NOMO-1 treated with dmso at 0.1 percent for 144 hours (cell line): ENCODE results near the gene COBLL1.

Source experiments
- DNase-seq: peaks from one replicate; lab custom pipeline; 2025; ENCODE audit not compliant: unreplicated experiment; lab: John Stamatoyannopoulos, UW

Gene COBLL1

GRCh38 chr2:164688896-164689419 is 152.7 kb downstream of the COBLL1 start:
- DNase-seq, result no peak

- no peak for DNase-seq
Measured at GRCh38 chr2:164681009-164681408, 160.6 kb downstream of the COBLL1 start.

- DNase-seq, result no peak
Measured at GRCh38 chr2:164678631-164679149, 162.9 kb downstream of the COBLL1 start.

GRCh38 chr2:164677733-164678132 is 163.9 kb downstream of the COBLL1 start:
- no peak for DNase-seq

- DNase-seq, result no peak
Measured at GRCh38 chr2:164677271-164677670, 164.4 kb downstream of the COBLL1 start.

GRCh38 chr2:164675687-164676086 is 165.9 kb downstream of the COBLL1 start:
- no peak for DNase-seq

- DNase-seq, result no peak
Measured at GRCh38 chr2:164675027-164675426, 166.6 kb downstream of the COBLL1 start.

GRCh38 chr2:164671664-164672396 is 169.8 kb downstream of the COBLL1 start:
- no peak for DNase-seq

GRCh38 chr2:164669291-164669690 is 172.3 kb downstream of the COBLL1 start:
- no peak for DNase-seq

- DNase-seq, result no peak
Measured at GRCh38 chr2:164667566-164667965, 174.1 kb downstream of the COBLL1 start.

- no peak for DNase-seq
Measured at GRCh38 chr2:164664070-164664469, 177.6 kb downstream of the COBLL1 start.

GRCh38 chr2:164662868-164663631 is 178.6 kb downstream of the COBLL1 start:
- no peak for DNase-seq

GRCh38 chr2:164662066-164662465 is 179.6 kb downstream of the COBLL1 start:
- DNase-seq, result no peak

GRCh38 chr2:164661349-164661748 is 180.3 kb downstream of the COBLL1 start:
- no peak for DNase-seq

GRCh38 chr2:164657129-164657528 is 184.5 kb downstream of the COBLL1 start:
- no peak for DNase-seq

- DNase-seq, result no peak
Measured at GRCh38 chr2:164655750-164656149, 185.9 kb downstream of the COBLL1 start.

GRCh38 chr2:164655336-164655735 is 186.3 kb downstream of the COBLL1 start:
- no peak for DNase-seq

- no peak for DNase-seq
Measured at GRCh38 chr2:164651361-164651760, 190.3 kb downstream of the COBLL1 start.

GRCh38 chr2:164644036-164644700 is 197.5 kb downstream of the COBLL1 start:
- no peak for DNase-seq

GRCh38 chr2:164642946-164643555 is 198.6 kb downstream of the COBLL1 start:
- no peak for DNase-seq

- no peak for DNase-seq
Measured at GRCh38 chr2:164642268-164642667, 199.4 kb downstream of the COBLL1 start.
